ENCODE results near the gene ZFP64.
A peak's percentile ranks its signal among the peaks of the same experiment; 100 is the strongest.
"Not testable (repeated sequence)": the region's sequence is repeated elsewhere in the genome, so short reads cannot be mapped to it uniquely, and the experiment has no call there.

ZFP64 gene

GRCh38 chr20:52201395-52201794, 9.8 kb upstream of the ZFP64 start:
- DNase-seq, result no peak

- DNase-seq, result no peak
Measured at GRCh38 chr20:52200870-52201269, 9.3 kb upstream of the ZFP64 start.

DNA sequence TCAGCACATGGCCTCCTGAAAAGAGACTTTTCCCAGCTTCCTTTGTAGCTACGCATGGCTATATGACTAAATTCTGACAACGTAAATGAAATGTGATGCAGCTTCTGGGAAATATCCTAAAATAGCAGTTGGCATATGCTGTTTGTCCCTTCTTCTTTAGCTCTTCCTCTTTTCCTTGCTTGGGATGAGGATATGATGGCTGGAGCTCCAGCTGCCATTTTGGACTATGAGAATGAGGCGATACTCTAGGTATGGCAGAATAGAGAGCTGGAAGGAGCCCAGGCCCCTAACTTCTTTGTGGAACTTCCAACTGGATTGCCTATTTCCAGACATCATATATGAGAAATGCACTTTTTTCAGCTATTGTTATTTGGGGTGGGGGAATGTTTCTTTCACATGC, 5.3 kb upstream of the ZFP64 start:
- no peak for DNase-seq

- no peak for DNase-seq
Measured at GRCh38 chr20:52193886-52194545, 2.4 kb upstream of the ZFP64 start.

DNA sequence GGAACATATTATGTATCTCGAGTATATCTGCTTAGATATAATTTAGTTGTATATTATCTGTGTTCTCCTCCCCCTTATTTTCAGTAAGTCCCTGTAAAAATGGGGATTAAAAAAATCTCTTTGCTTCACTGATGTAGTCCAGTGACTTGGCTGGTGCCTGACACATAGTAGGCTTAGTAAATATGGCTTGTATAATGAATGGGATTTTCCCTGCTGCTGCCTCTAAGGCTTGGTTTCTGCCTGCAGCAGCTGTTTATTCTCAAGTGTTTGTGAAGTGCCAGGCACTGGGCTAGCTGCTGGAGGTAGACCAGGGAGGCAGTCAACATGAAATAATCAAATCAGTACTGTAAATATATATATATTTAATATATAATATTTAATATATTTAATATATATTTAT, 1.6 kb upstream of the ZFP64 start:
- DNase-seq, result no peak

DNA sequence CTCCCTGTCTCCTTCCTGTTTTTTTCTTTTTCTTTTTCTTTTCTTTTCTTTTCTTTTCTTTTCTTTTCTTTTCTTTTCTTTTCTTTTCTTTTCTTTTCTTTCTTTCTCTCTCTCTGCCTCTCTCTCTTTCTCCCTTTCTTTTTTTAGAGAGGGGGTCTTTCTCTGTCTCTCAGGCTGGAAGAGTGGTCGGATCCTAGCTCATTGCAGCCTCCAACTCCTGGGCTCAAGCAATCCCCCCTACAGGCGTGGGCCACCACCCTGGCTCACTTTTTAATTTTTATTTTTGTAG, 1.1 kb upstream of the ZFP64 start:
- DNase-seq, result not testable (repeated sequence)

DNA sequence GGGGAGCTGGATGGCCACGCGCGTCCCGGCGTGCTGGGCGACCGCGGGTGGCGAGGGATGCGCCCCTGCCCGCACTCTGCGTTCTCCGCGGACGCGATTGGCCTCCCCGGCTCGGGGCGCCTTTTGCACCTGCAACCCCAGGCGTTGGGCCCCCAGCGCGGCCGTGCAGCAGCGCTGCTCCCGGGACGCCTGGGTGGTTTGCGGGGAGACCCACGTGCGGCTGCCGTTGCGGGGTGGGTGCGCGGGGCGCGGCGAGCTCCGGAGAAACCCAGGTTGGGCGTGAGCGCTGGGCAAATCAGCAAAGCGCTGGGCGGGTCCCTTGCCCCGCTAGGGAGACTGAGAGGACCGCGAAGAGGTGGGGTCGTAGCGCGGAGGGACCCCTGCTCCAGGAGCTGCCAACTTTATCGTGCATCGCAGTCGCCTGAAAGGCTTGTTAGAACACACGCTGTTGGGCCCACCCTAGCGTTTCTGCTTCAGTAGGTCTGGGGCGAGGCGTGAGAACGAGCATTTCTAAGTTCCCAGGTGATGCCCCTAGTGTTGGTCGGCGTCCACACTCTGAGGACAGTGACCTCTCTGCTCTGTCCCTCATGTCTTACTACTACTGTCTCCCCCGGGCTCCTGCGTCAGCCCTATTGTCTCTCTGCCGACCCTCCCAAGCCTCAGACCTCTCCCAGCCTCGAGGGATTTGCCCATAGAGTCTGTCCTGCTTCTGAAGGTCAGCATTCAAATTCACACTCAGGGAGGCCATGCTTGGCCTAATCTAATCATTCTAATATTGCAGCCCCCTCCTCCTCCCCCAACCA, 538 bp upstream of the ZFP64 start:
- peak; percentile 11 for DNase-seq

DNA sequence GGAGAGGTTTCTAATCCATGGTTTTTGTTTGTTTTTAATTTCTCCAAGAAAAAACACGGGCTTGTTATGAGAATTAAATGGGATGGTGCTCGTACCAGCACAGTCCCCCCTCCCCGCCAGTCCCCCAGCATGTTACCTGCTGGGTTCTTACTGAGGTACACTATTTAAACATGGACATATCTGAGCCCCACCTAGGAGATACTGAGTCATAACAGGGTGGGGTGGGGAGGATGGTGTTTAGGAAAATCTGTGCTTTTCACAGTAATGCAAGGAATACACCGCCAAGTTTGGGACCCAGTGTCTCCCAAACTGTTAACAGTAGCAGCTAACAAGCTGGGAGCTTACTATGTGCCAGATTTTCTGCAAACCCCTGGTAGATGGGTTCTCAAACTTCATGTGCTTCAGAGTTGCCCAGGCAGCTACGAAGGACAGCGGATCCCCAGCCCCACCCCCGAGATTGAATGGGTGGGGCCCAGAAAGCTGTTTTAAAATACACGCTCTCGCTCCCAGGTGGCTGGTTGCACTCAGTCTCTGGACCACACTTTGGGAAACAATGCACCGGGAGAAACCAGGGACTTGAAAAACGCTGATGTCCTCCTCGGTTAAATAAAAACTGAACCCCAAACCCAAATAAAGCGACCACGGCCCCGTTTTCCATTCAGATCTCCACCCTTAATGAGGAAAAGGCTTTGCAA, 995 bp downstream of the ZFP64 start:
- DNase-seq, result peak; percentile 29

DNA sequence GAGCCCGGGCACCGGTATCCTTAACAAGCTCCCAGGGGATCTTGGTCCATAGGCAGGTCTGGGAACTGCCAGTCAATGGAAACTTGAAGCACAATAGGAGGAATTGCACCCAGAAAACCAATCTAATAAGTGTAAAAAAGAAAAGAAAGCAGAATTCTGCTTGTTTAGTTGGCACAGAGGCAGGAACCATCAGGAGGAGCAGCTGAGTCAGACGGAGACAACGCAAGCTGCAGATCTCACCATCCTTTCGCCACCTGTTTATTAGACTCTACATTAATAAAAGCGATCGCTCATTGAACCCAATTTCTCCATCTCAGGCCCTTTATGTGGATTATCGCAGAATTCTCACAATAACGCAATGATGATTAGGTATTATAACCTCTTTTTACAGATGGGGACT, 9.8 kb downstream of the ZFP64 start:
- DNase-seq, result no peak

GRCh38 chr20:52180180-52180840, 11.3 kb downstream of the ZFP64 start:
- DNase-seq, result no peak

GRCh38 chr20:52179331-52180179, 12.0 kb downstream of the ZFP64 start:
- peak; percentile 29 for DNase-seq

DNA sequence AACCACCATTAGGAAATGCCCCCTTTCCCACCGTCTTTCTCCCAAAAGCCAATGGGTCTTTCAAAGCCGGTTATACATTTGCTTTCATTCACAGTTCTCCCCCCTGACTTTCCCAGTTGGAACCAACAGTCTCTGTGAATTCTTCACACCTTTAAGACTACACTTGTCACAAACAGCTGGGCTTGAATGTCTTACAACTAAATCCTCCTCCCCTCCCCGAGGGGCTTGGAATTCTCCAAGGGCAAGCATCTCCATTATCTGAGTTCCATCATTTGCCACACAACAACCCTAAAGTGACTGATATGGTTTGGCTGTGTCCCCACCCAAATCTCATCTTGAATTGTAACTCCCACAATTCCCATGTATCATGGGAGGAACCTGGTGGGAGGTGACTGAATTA, 12.9 kb downstream of the ZFP64 start:
- no peak for DNase-seq

GRCh38 chr20:52175840-52176239, 15.7 kb downstream of the ZFP64 start:
- DNase-seq, result no peak

DNA sequence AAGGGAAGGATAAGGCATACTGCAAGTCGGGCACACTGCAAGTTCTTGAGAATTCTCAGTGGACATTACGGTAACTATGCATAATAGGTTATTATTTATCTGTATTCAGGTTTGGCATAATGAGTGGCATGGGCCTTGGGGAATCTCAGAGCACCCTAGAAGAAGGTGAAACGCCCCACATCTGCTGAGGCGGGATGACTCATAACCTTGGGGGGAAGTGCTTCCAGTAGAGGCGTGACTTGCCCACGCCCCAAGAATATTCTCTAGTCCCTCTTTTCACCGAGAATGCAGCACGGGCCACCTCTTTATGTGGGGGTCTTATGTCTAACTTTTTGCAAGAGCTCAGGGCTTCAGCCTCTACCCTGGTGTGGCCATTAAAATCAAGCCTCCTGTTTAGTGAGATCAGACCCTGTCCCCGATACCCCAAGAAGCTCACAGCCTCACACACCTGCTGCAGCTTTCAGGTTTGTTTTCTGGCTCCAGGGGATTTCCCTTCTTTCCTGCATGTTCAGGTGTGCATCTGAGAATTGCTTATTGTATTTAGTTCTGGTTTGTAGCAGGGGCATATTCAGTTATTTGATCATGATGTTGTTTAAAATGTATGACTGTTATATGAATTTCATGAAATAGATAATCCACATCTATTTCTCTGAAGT, 19.1 kb downstream of the ZFP64 start:
- no peak for DNase-seq

DNA sequence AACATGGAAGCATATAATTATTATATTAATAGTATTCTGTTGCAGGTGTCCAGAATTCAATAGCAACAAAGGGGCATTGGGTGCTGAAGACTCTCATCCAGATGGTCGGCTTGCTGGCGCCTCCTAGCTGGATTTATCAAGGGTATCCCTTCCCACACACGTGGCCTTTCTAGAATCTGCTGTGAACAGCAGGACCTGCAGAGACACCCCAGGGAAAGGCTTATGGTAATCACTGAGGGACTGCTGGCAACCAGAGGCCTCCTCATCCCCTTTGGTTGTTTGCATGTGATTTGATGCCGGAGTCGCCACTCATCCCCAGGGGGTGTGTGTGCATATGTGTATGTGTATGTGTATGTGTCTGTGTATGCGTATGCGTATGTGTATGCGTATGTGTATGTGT, 20.6 kb downstream of the ZFP64 start:
- DNase-seq, result no peak

- no peak for DNase-seq
Measured at GRCh38 chr20:52168116-52168515, 23.5 kb downstream of the ZFP64 start.

- no peak for DNase-seq
Measured at GRCh38 chr20:52167232-52167840, 24.2 kb downstream of the ZFP64 start.

DNA sequence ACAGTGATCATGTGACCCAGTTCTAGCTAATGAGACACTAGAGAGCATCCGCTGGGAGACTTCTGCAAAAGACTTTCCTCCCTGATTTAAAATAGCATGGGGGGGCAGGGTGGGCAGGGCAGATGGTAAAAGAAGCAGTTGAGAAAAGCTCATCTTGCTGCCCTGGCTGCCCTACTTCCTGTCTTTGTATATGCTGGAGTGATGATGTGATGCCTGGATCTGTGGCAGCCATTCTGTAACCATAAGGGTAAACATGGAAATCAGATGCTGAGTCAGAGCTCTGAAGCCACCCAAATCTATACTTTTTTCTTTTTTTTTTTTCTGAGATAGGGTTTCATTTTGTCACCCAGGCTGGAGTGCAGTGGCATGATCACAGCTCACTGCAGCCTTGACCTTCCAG, 25.4 kb downstream of the ZFP64 start:
- no peak for DNase-seq

DNA sequence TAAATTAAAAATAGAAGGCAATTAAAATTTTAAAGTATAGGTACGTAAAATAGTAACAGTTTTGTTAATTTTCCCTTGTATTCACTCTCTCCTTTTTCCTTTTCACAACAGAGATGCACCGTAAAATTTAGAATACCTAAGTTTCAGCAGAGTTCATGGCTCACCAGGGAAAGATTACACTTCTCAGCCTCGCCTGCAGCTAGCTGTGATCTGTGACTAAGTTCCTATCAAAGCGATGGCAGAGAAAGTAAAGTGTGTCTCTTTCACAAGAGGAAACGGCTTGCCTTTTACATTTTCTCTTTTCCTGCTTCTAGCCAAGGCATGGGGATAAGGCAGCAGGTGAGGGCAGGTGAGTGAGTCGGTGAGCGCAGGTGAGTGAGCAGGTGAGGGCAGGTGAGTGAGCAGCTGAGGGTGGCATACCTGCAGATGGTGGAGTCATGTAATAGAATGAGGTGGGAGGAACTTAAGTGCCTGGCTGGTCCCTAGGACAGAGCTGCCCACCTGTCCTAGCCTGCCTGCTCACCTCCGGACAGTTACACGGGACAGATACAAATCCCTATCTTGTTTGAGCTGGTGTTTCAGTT, 30.9 kb downstream of the ZFP64 start:
- no peak for DNase-seq

GRCh38 chr20:52160049-52160570, 31.5 kb downstream of the ZFP64 start:
- no peak for DNase-seq

DNA sequence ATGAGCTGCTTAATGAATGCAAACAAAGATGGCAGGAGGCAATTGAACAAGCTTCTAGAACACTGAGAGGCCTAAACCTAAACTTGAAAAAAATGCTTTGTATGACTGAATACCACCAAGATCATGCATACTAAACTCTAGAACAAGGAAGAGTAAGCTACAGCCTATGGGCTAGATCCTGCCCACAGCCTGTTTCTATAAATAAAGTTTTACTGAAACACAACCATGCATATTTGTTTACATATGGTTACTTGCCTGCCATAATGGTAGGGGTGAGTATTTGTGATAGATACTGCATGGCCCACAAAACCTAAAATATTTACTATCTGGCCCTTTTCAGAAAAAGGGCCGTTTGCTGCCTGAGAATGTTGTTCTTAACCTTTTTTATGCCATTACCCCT, 37.0 kb downstream of the ZFP64 start:
- no peak for DNase-seq

Data from fibroblast of skin of scalp (primary cell).